Sigmoid colon (tissue), 7 donors: Measurements from ENCODE around the gene TUBB6. TPM values are rescaled to one million over a fixed set of nuclear protein-coding genes. Genes with fewer than 3 reads are reported as not detected.

Source experiments
- DNase-seq: peaks from one replicate; pipeline ENCODE4 v3.0.0-alpha.2; 2019
- H3K27ac ChIP-seq, 4 donors: fragments of 200-600 bp; sonication (generic); one replicate each; pipeline ENCODE4 v1.5.1; 2016 to 2019; ENCODE audit warnings: mild to moderate bottlenecking in 1 of 4
- H3K27me3 ChIP-seq, 3 donors: fragments of 200-600 bp; sonication (generic); one replicate each; pipeline ENCODE4 v1.5.1; 2019; ENCODE audit warnings: mild to moderate bottlenecking in 1 of 3
- H3K36me3 ChIP-seq, 4 donors: fragments of 200-600 bp; sonication (generic); one replicate each; pipeline ENCODE4 v1.5.1; 2016 to 2019
- H3K4me1 ChIP-seq, 4 donors: fragments of 200-600 bp; sonication (generic); one replicate each; pipeline ENCODE4 v1.5.1; 2017 to 2019
- H3K4me3 ChIP-seq, 4 donors: fragments of 200-600 bp; sonication (generic); one replicate each; pipeline ENCODE4 v1.5.1; 2017 to 2019; ENCODE audit warnings: mild to moderate bottlenecking in 2 of 4, moderate library complexity in 1 of 4
- H3K9me3 ChIP-seq, 4 donors: fragments of 200-600 bp in 3 of 4; sonication (generic) in 3 of 4; one replicate each; pipeline versions ENCODE4 v1.5.1 to v1.6.1; 2013 to 2019
- CTCF ChIP-seq, 4 experiments: fragments of 450-650 bp in 3 of 4; fragments of 200-600 bp in 1 of 4; IDR thresholded peaks; one replicate each; pipeline ENCODE4 v1.5.1; 2016 to 2019; ENCODE audit warnings: antibody characterized with exemption in 4 of 4, mild to moderate bottlenecking in 3 of 4, moderate library complexity in 2 of 4
- EP300 ChIP-seq, 4 donors: sonication (generic); formaldehyde crosslinking; IDR thresholded peaks; one replicate each; pipeline ENCODE4 v1.6.1; 2017; ENCODE audit warnings: antibody characterized with exemption in 4 of 4
- POLR2A ChIP-seq, 2 donors: fragments of 450-650 bp; IDR thresholded peaks; one replicate each; pipeline ENCODE4 v1.6.1; 2016; ENCODE audit warnings: antibody characterized with exemption in 2 of 2, mild to moderate bottlenecking in 2 of 2, moderate library complexity in 2 of 2
- POLR2AphosphoS5 ChIP-seq, 4 donors: sonication (generic); formaldehyde crosslinking; IDR thresholded peaks; one replicate each; pipeline ENCODE4 v1.6.1; 2017; ENCODE audit warnings: antibody characterized with exemption in 4 of 4
- WGBS, 2 donors: extraction: QIAGEN DNeasy Blood & Tissue Kit; methylation state at CpG; one replicate each; pipeline ENCODE4 v1.1.7; 2013; 5-methylcytosine and 5-hydroxymethylcytosine counted together
- intact Hi-C: fragments of 100-400 bp; cut with DNase I; formaldehyde crosslinking; loops from one replicate; pipeline ENCODE4 v1.15.1; 2023
- polyA plus RNA-seq, 3 donors: library from polyadenylated mRNA; stranded (reverse); fragments of 200-250 nt; gene quantifications; one replicate each; pipeline ENCODE4 v1.2.3, GENCODE V29; 2013
- total RNA-seq, 4 donors: library from RNA; depleted of rRNA; stranded (reverse); fragments of >200 nt; gene quantifications; one replicate each; pipeline ENCODE4 v1.1.0, GENCODE V29; 2016
- donor health status: healthy with polysubstance abuse.
- donor health status: Bipolar disorder and iron deficiency.
- donor health status: healthy.

TUBB6 gene
- total and polyA plus RNA-seq, 7 donors = 19.2 to 445 (median 298) TPM

DNA sequence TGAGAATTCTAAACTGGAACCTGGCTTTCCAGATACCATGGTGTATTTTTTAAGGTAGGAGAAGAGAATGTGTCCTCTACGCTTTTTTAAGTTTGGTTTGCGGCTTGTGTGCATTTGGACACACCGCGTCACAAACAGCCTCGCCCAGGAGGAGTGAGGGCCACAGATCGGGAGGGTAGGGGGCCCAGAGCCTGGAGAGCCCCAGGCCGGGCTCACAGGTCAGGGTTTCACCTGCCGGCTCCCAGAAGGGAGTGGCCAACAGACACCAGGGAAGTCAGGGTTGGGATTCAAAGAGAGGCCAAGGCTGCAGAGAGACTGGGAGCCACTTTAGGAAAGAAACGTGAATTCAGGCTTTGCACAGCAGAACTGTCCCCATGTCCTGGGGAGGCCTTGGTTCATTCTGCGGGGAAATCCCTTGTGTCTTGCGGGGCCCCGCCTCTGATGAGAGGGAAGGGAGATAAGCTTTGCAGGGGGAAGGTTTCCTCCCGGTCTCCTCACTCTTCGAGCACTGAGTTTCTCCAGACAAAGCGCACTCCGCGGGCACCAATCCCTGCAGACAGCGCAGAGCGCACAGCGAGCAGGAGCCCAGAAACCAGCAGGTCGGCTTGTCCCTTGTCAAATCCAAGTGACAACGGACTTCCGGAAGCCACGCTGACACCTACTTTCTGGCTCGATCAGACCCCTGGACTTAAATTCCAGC, 2.0 kb upstream of the TUBB6 start:
- DNase-seq = no peak
- peak overlapping the region; percentile 94 to 100 (median 99) for H3K27ac ChIP-seq
- H3K27me3 ChIP-seq = no peaks in the 10 kb centered on the region
- H3K9me3 ChIP-seq = no peaks in the 10 kb centered on the region
- H3K4me1 ChIP-seq = peaks cover 0 to 49% (median 45%) of the 10 kb centered on the region in 4 donors
- 32 to 72% methylated on average over 25 of the region's 25 CpGs for WGBS, 2 donors
- intact Hi-C loops = no loop called here
- peak overlapping the region in 3 of 4 donors; percentile 62 to 100 (median 92) for H3K4me3 ChIP-seq
- TF ChIP-seq EP300 (IDR thresholded peaks at IDR 0.05) = no peak
- TF ChIP-seq CTCF (IDR thresholded peaks at IDR 0.05) = no peak
- TF ChIP-seq POLR2AphosphoS5 (IDR thresholded peaks at IDR 0.05) = no peak
- TF ChIP-seq POLR2A (IDR thresholded peaks at IDR 0.05) = no peak
- peaks cover 0 to 8% (median 2%) of the 10 kb centered on the region in 4 donors for H3K36me3 ChIP-seq

DNA sequence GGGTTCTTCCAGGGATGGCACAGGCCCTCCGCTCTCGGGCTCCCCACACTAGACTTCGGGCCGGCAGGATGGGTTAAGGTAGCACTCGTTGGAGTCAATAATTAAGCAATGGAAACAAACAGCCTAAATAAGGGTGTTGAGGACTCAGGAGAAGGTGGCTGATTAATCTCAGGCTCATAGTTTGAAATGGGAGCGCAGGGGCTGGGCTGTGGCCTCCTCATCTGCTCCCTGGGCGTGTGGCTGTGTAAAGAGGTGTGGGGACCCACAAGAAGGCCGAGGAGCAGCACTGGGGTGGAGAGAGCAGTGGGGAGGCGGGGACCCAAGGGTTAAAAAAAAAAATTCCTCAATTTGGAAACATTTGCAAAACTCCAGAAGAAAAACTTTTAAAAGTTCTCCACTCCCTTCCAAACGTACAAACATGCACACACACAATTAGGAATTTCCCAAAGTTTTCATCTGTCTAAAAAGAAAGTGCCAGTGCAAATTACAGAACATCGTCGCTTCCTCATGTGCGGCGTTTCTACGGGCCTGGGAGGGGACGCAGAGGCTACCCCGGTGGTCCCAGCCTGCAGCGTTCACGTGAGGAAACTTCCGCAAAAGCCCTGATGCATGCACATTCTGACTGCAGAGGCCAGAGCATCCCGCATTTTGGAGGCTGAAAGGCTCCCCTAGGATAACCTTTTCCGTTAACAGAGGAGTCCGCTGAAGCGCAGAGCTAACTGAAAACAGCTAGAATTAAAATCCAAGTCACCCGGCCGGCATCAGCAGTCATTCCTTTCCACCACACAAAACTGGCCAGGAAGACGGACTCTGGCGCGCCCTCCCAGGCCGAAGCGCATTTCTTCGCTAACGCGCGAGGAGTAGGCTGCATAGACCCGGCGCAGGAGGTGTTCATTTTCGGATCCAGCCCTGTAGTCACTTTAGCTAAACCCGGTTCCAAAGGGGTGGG, 1.0 kb upstream of the TUBB6 start:
- intact Hi-C loops = loop anchor here (1.0 kb wide), 2 partner anchors 19 to 28 kb away; no protein-coding TSS in a partner anchor
- DNase-seq = peak; percentile 86
- TF ChIP-seq POLR2AphosphoS5 (IDR thresholded peaks at IDR 0.05) (peak in 2 of 4 donors; percentile 14 to 47), EP300 (IDR thresholded peaks at IDR 0.05) (no peak)
- peaks cover 0 to under 1% (median 0%) of the 10 kb centered on the region in 4 donors for H3K9me3 ChIP-seq
- no peaks in the 10 kb centered on the region for H3K27me3 ChIP-seq
- peak overlapping the region; percentile 62 to 100 (median 90) for H3K4me3 ChIP-seq
- peak overlapping the region; percentile 94 to 100 (median 99) for H3K27ac ChIP-seq
- H3K36me3 ChIP-seq = peaks cover 3 to 17% (median 11%) of the 10 kb centered on the region in 4 donors
- 14 to 17% methylated on average over 39 of the region's 39 CpGs for WGBS, 2 donors
- peaks cover 0 to 51% (median 48%) of the 10 kb centered on the region in 4 donors for H3K4me1 ChIP-seq

GRCh38 chr18:12308386-12309100, 502 bp downstream of the TUBB6 start:
- Histone ChIP-seq H3K4me3 (peak overlapping the region; percentile 62 to 100 (median 90)), H3K9me3 (peaks cover 0 to 5% (median 1%) of the 10 kb centered on the region in 4 donors), H3K4me1 (peaks cover 0 to 56% (median 53%) of the 10 kb centered on the region in 4 donors), H3K27ac (peak overlapping the region; percentile 94 to 100 (median 99)), H3K36me3 (peaks cover 8 to 27% (median 15%) of the 10 kb centered on the region in 4 donors), H3K27me3 (no peaks in the 10 kb centered on the region)
- TF ChIP-seq POLR2A (IDR thresholded peaks at IDR 0.05) (peak; percentile 44 to 76), POLR2AphosphoS5 (IDR thresholded peaks at IDR 0.05) (peak; percentile 81 to 93 (median 92)), CTCF (IDR thresholded peaks at IDR 0.05) (no peak), EP300 (IDR thresholded peaks at IDR 0.05) (no peak)
- DNase-seq = peak; percentile 95
- intact Hi-C loops = loop anchor here (1.0 kb wide), 1 partner anchor 68 kb away; no protein-coding TSS in a partner anchor
- 1% methylated on average over 81 of the region's 81 CpGs for WGBS, 2 donors

DNA sequence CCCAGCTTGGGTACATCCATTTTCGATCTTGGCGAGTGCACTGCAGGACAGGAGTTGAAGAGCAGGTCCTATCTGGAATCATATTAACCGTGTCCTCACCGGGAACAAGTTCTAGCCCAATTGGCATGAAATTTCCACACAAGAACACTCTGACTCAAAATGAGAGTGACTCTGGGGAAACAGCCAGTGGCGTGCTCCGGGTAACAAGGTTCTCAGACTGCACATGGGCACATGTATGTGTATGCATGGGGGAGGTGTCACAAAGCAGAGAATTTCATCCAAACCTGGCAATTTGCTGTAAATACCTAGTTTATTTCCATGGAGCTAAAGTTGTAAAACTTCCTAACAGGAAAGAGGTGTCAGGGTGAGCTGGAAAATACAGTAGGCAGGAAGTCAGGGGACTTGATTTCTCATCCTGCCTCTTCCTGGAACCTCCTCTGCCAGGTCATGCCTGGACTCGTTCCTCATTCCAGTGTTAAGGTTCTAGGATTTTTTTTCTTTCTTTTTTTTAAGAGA, 1.7 kb downstream of the TUBB6 start:
- H3K27ac ChIP-seq = peak overlapping the region; percentile 94 to 100 (median 99)
- intact Hi-C loops = loop anchor here (1.0 kb wide), 1 partner anchor 67 kb away; no protein-coding TSS in a partner anchor
- 52 to 61% methylated on average over 7 of the region's 7 CpGs for WGBS, 2 donors

GRCh38 chr18:12310762-12311161, 2.7 kb downstream of the TUBB6 start:
- Histone ChIP-seq H3K27me3 (no peaks in the 10 kb centered on the region), H3K4me3 (peak overlapping the region in 1 of 4 donors; percentile 92), H3K4me1 (peaks cover 0 to 67% (median 64%) of the 10 kb centered on the region in 4 donors), H3K36me3 (peaks cover 8 to 35% (median 15%) of the 10 kb centered on the region in 4 donors), H3K9me3 (peaks cover 0 to 5% (median 1%) of the 10 kb centered on the region in 4 donors), H3K27ac (peak overlapping the region; percentile 94 to 100 (median 99))
- WGBS, 2 donors = 92 to 94% methylated on average over 6 of the region's 6 CpGs
- intact Hi-C loops = no loop called here
- TF ChIP-seq POLR2AphosphoS5 (IDR thresholded peaks at IDR 0.05) (no peak), CTCF (IDR thresholded peaks at IDR 0.05) (no peak), EP300 (IDR thresholded peaks at IDR 0.05) (no peak), POLR2A (IDR thresholded peaks at IDR 0.05) (no peak)
- peak; percentile 62 for DNase-seq

More for the DNA sequence above, 1.7 kb downstream of the TUBB6 start:
- Histone ChIP-seq H3K4me3 (peak overlapping the region; percentile 62 to 100 (median 90)), H3K9me3 (peaks cover 0 to 5% (median 1%) of the 10 kb centered on the region in 4 donors), H3K4me1 (peaks cover 0 to 66% (median 63%) of the 10 kb centered on the region in 4 donors), H3K36me3 (peaks cover 8 to 35% (median 15%) of the 10 kb centered on the region in 4 donors), H3K27me3 (no peaks in the 10 kb centered on the region)
- TF ChIP-seq POLR2AphosphoS5 (IDR thresholded peaks at IDR 0.05) (peak in 1 of 4 donors; percentile 37), POLR2A (IDR thresholded peaks at IDR 0.05) (no peak)
- DNase-seq = no peak
